Measurements from ENCODE around the gene EAPP.

The EAPP gene

GRCh38 chr14:34502545-34503225, 36.8 kb downstream of the EAPP start:
- Histone ChIP-seq H3K27me3 (ENCODE audit: insufficient read depth, low read depth) (no peaks in the 10 kb centered on the region), H4K20me1 (ENCODE audit: insufficient read depth) (no peaks in the 10 kb centered on the region), H2AFZ (ENCODE audit: low read depth) (no peak overlapping the region), H3K9ac (no peak overlapping the region), H3K4me2 (no peak overlapping the region), H3K36me3 (ENCODE audit: insufficient read depth) (no peaks in the 10 kb centered on the region), H3K79me2 (ENCODE audit: insufficient read depth, low read depth) (no peaks in the 10 kb centered on the region), H3K4me3 (IDR thresholded peaks at IDR 0.05; ENCODE audit: insufficient read depth, low read depth, low read length) (no peak overlapping the region), H3K27ac (no peak overlapping the region), H3K4me1 (ENCODE audit: low read depth, poor library complexity, severe bottlenecking) (no peaks in the 10 kb centered on the region)
- TF ChIP-seq CTCF (conservative IDR thresholded peaks at IDR 0.05; ENCODE audit: low read depth, low read length): no peak

GRCh38 chr14:34502001-34502400, 37.5 kb downstream of the EAPP start:
- Histone ChIP-seq H3K27ac (no peak overlapping the region), H3K79me2 (ENCODE audit: insufficient read depth, low read depth) (no peaks in the 10 kb centered on the region), H3K4me2 (no peak overlapping the region), H4K20me1 (ENCODE audit: insufficient read depth) (no peaks in the 10 kb centered on the region), H3K36me3 (ENCODE audit: insufficient read depth) (no peaks in the 10 kb centered on the region), H3K4me3 (IDR thresholded peaks at IDR 0.05; ENCODE audit: insufficient read depth, low read depth, low read length) (no peak overlapping the region), H2AFZ (ENCODE audit: low read depth) (no peak overlapping the region), H3K9ac (no peak overlapping the region), H3K27me3 (ENCODE audit: insufficient read depth, low read depth) (no peaks in the 10 kb centered on the region), H3K4me1 (ENCODE audit: low read depth, poor library complexity, severe bottlenecking) (no peaks in the 10 kb centered on the region)
- TF ChIP-seq CTCF (conservative IDR thresholded peaks at IDR 0.05; ENCODE audit: low read depth, low read length): no peak

GRCh38 chr14:34501004-34501580, 38.4 kb downstream of the EAPP start:
- no peaks in the 10 kb centered on the region for H4K20me1 ChIP-seq (ENCODE audit: insufficient read depth)
- H3K27me3 ChIP-seq (ENCODE audit: insufficient read depth, low read depth): no peaks in the 10 kb centered on the region
- no peaks in the 10 kb centered on the region for H3K79me2 ChIP-seq (ENCODE audit: insufficient read depth, low read depth)
- TF ChIP-seq CTCF (conservative IDR thresholded peaks at IDR 0.05; ENCODE audit: low read depth, low read length): no peak
- no peak overlapping the region for H3K9ac ChIP-seq
- no peak overlapping the region for H2AFZ ChIP-seq (ENCODE audit: low read depth)
- no peak overlapping the region for H3K27ac ChIP-seq
- H3K4me3 ChIP-seq (IDR thresholded peaks at IDR 0.05; ENCODE audit: insufficient read depth, low read depth, low read length): no peak overlapping the region
- H3K4me2 ChIP-seq: no peak overlapping the region
- H3K4me1 ChIP-seq (ENCODE audit: low read depth, poor library complexity, severe bottlenecking): no peaks in the 10 kb centered on the region
- no peaks in the 10 kb centered on the region for H3K36me3 ChIP-seq (ENCODE audit: insufficient read depth)

- H3K36me3 ChIP-seq (ENCODE audit: insufficient read depth): no peaks in the 10 kb centered on the region
- no peaks in the 10 kb centered on the region for H3K4me1 ChIP-seq (ENCODE audit: low read depth, poor library complexity, severe bottlenecking)
- TF ChIP-seq CTCF (conservative IDR thresholded peaks at IDR 0.05; ENCODE audit: low read depth, low read length): no peak
- no peak overlapping the region for H3K27ac ChIP-seq
- no peaks in the 10 kb centered on the region for H3K79me2 ChIP-seq (ENCODE audit: insufficient read depth, low read depth)
- no peaks in the 10 kb centered on the region for H4K20me1 ChIP-seq (ENCODE audit: insufficient read depth)
- H3K4me3 ChIP-seq (IDR thresholded peaks at IDR 0.05; ENCODE audit: insufficient read depth, low read depth, low read length): no peak overlapping the region
- no peak overlapping the region for H3K4me2 ChIP-seq
- H2AFZ ChIP-seq (ENCODE audit: low read depth): no peak overlapping the region
- H3K27me3 ChIP-seq (ENCODE audit: insufficient read depth, low read depth): no peaks in the 10 kb centered on the region
- H3K9ac ChIP-seq: no peak overlapping the region
Observed at GRCh38 chr14:34498684-34499412, 40.7 kb downstream of the EAPP start.
